Right lung (tissue), 5 donors: ENCODE measurements around the gene CHCHD6. TPM values are rescaled to one million over a fixed set of nuclear protein-coding genes. Genes with fewer than 3 reads are reported as not detected.

Source experiments
- DNase-seq, 2 donors: peaks; one replicate each; pipeline ENCODE4 v3.0.0-alpha.2; 2013
- polyA plus RNA-seq, 5 donors: library from polyadenylated mRNA; unstranded; fragments of 120-200 nt; gene quantifications; one replicate each; pipeline versions ENCODE4 v1.2.1 to v1.2.3, GENCODE V29; 2013; ENCODE audit warnings: inconsistent platforms in 1 of 5, low replicate concordance in 1 of 5; ENCODE audit not compliant: insufficient read length in 5 of 5, insufficient read depth in 1 of 5

CHCHD6 gene
- polyA plus RNA-seq, 5 donors = 16.4 to 24.3 (median 20.4) TPM

DNA sequence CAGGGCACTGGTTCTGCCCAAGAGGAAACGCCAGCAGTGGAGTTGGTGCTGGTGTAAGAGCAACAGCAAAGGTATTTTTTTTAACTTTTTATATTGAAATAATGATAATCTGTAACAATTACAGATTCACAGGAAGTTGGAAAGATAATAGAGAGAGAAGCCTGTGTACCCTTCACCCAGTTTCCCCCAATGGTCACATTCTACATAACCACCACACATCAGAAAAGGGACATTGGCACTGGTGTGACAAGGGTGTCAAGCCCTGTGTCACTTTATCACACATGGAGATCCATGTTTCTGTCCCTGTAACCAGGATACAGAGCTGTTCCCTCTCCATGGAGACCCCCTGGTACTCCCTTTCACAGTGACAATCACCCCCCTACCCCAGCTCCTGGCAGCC lies 269.8 kb downstream of the CHCHD6 start:
- no peak for DNase-seq

DNA sequence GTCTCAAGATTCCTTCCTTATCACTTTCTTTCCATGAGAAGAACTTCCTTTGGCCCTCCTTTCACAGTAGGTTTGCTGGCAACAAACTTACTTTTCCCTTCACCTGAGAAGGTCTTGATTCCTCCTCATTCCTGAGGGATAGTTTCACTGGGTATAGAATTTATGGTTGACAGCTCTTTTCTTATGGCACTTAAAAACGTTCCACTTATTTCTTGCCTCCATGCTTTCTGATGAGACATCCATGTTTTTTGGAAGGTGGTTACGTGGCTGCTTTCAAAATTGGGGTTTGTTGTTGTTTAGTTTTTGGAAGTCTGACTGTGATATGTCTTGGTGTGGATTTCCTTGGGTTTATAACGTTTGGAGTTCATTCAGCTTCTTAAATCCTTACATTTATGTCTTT lies 270.7 kb downstream of the CHCHD6 start:
- DNase-seq = no peak

DNA sequence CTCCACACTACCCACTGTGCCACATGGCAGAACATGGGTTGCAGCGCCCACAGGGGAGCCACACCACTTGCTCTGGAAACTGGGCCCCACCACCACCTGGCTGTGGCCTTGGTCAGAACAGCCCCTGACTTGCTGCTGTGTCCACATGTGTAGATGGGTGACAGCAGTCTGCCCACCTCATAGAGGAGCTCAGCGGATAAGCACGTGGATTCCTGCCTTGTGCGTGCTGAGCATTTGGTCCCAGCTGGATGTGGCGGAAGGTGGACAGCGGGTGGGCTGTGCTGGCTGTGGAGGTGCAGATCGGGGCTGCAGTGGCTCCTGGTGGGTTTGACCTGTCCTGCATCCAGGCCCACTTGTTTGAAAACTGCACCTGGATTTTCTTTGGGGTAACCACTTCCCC lies 272.9 kb downstream of the CHCHD6 start:
- DNase-seq = no peak

GRCh38 chr3:126977821-126978220 lies 273.8 kb downstream of the CHCHD6 start:
- no peak for DNase-seq

- no peak for DNase-seq
These were observed 274.3 kb downstream of the CHCHD6 start for GRCh38 chr3:126978291-126978690.

DNA sequence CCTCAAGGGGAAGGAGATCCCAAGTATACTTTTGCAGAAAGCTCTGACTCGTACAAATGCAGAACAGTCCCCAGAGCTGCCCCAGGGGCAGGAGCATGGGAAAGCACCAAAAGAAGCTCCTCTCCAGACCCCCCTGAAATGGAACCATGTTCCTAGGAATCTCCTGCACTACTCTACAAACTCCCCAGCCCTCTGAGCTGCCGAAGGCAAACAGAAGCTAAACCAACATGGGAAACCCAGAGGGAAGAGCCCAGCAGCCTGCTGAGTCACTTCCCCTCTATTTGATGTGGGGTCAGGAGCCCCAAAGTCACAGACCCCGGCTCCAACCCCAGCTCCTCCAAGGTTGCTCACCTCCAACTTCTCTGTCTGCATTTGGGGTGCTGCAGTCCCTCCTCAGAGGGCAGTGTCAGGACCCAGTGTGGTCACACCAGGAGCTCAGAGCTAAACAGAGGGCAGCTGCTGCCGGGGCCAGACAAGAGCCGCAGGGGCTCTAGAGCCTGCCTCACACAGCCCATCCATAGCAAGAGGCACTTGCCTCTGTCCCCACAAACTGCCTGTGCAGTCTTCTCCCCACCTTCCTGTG lies 275.1 kb downstream of the CHCHD6 start:
- no peak for DNase-seq

GRCh38 chr3:126980266-126980811 lies 276.3 kb downstream of the CHCHD6 start:
- no peak for DNase-seq

DNA sequence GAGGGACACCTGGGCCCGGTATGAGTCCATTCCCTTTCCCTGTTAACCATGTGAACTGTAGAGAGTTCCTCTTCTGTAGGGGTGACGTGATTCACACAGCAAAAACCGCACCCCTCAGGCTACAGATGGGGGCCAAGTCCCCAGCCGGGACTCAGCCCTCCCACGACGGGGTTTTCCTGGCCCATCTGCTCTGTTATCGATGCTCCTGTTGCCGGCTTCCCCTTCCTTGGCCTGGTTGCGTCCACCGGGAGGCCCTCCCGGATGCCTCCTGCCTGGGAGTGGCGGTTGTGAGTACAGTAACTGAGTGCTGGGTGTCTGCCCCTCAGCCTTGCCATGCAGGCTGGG lies 278.1 kb downstream of the CHCHD6 start:
- DNase-seq = no peak

DNA sequence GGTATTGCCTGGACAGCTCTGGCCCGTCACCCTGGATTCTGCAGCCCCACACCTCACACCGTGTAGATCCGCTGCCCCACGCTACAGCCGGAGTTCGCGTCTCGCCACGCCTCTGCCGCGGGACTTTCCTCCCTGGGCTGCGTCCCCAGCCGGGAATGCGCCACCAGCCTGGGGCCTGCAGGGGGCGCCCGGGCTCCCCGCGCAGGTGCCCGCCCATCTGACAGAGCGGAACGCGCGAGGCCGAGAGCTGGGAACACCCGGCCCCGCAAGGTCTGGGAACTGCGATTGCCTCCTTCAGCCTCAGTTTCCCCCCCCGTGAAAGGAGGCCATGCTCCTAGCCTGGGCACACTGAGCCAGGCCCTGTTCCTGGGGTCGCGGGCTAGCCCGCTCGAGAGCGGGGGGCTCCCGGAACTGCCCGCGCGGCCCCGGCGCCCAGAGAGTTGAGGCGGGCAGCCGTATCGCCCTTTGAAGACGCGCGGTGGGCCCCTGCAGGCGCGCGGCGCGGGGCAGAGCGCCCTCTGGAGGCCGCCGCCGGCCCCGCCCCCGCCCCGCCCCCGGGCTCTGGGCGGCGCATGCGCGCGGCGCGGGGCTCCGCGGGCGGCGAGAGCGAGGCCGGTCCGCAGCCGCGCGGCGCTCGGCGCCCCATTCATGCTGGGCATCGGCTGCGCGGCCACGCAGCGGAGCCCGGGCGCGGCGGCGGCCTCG lies 278.6 kb downstream of the CHCHD6 start, which contains the start of gene PLXNA1:
Gene PLXNA1, plus strand, starts transcription at position 645 of the 705 bp plus-strand sequence. CDS start 5,479 bp downstream, outside the sequence.
- peak; percentile 69 to 71 for DNase-seq

- no peak for DNase-seq
These were observed 279.2 kb downstream of the CHCHD6 start for GRCh38 chr3:126983276-126983652.

DNA sequence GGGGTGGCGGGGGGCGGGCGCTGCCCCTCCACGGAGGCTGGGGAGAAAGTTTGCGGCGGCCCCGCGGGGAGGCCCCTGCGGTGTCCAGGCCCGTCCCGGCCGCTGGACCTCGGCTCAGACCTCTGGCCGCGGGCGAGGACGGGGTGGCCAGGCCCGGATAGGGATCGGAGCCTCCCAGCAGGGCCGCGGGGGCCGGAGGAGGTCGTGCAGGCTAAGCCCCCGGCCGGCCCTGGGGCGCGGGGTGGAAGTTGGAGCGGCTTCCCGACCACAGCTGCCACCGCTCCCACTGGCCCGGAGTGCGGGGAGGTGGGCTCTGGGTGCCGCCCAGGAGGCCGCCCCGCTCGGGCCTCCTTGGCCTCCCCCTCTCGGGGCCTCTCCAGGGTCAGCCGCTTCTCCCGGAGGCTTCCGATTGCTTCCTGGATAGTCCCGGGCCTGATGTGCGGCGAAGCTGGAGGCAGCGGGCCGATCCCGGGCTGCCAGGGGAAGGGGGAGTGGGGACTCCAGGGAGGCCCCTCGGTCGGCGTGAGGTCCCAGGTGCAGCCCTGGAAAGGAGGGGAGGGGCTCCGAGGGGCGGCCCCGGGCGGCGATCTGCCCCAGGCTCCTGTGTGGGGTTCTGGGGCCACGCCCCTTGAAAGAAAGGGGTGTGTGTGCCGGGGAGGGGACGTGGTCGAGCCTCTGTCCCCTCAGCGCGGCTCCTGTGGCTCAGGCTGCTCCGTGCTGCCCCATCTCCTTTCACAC lies 279.8 kb downstream of the CHCHD6 start:
- peak in 1 of 2 donors; percentile 47 for DNase-seq

DNA sequence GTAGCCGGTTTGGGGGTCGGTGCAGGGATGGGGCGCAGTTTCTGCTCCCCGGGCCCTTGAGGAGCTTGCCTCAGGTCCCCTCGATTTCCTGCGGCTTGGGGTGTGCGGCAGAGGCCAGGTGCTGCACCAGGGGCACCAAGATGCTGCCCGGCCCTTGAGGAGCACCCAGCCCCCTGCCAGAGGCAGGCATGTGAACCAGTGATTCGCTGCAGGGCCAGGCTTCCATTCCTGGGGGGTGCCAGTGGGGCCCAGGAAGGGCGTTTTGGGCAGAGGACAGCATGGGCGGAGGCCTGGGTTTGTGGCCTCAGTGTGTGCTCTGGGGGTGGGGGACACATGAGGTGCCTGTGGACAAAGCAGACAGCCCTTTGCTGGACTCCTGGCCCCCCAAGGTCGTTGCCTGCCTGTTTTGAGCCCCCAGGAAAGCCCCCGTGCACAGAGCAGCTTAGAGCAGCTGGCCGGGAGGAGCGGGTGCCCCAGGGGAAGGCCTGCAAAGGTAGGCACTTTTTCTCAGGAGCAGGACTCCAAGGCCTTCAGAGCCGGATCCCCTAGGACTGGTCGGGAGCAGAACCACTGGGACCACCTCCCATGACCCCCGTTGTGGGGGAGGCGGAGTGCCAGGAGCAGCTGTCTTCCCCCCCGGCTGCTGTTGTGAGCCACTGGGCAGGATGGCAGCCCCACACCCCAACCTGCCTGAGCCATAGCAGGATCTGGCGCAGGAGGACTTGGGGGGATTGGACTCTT lies 280.5 kb downstream of the CHCHD6 start:
- DNase-seq = no peak

DNA sequence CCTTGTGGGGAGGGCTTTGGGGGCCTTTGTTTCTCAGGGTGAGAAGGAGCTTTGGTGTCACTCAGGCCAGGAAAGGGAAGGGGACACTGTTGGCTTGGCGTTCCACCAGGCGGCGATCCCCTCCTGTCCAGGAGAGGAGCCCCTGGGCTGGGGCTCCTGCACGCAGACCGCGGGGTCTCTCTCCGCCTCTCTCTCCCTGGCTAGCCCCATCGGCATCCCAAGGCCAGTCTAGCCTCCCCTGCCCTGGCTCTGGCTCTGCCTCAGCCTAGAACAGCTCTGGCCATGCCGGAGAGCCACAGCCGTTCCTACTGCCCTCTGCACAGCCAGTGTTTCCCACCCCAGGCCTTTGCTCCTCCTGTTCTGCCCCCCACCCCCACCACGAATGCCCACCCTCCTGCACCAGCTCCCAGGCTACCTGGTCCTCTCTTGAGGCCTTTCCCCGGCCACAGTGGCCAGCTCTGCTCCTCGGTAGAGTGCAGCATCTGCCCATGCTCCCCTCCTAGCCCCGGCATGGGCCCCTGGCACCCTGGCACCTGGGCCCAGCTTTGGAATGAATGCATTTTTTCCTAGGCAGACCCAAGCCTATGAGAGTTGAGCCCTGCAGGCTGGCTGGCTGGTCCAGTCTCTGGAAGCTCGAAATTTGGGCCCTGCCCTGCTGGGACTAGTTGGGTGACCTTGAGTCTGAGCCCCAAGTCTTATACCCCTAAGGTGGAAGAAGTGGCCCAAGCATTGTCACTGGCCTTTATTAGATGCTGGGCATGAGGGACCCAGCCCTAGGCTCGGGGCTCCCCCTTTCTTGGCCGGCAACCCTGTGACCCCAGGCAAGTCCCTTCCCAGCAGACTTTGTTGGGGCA lies 281.3 kb downstream of the CHCHD6 start:
- no peak for DNase-seq

DNA sequence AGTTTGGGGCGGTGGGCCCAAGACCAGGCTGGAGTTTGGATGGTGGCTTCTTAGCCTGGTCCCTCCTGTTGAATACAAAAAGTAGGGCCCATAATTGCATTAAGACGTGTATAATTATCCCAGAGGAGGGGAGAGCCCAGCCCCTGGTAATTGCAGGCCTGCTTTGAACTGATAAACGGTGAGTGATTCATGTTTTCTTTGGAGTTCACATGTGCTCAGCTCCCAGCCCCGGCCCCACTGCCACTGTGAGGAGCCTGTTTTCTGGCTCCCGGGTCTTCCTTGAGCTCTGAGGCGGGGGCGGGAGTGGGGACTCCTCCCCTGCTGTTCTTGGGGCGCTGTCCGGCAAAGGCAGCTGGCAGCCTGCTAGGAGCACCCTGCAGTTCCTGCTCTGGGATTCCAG lies 282.0 kb downstream of the CHCHD6 start:
- DNase-seq = no peak

DNA sequence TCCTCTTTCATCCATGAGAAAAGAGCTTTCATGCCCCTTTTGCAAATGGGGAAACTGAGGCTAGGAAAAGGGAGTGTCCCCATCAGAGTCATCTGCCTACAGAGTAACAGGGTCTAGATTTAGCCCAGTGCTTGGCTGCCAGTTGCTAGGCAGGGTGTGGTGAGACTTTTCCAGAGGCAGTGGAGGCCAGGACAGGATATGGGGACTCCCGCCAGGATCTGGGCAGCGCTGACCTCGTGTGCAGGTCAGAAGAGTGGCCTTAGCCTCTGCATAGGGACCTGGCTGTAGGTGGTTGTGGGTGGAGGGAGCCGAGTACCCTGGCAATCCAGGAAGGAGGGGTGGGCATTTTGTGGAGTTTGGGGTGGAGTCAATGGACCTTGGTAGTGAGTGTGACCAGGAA lies 283.1 kb downstream of the CHCHD6 start:
- no peak for DNase-seq

DNA sequence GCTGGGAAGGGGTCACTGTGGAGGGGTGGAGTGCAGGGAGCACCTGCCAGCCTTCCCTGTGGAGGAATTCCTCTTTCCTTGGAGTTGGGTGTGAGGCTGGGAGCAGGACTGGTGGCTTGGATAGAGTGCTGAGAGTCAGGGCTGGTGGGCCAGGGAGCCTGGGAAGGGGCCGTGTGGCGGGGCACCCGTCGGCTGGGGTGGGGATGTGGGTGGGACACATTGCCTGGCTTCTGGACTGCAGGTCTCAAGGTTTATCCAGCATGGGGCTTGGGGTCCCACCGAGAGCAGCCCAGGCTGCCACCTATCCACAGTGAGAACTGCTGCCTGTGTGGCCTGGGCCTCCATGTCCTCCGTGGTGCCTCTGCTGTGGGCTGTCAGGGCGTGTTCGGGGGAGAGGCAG lies 283.6 kb downstream of the CHCHD6 start:
- DNase-seq = no peak

- DNase-seq = no peak
These were observed 284.5 kb downstream of the CHCHD6 start for GRCh38 chr3:126988451-126989021.

GRCh38 chr3:126989316-126990023 lies 285.4 kb downstream of the CHCHD6 start:
- no peak for DNase-seq

- DNase-seq = no peak
These were observed 286.1 kb downstream of the CHCHD6 start for GRCh38 chr3:126990024-126990700.
